Coronary artery (tissue), 2 donors: ENCODE results near the gene SRRT.

Source experiments
- DNase-seq: peaks from one replicate; pipeline ENCODE4 v3.0.0-alpha.2; 2017; ENCODE audit warnings: low spot score
- H3K27ac ChIP-seq, 2 donors: fragments of 200-600 bp; sonication (generic); one replicate each; pipeline ENCODE4 v1.5.1; 2016 to 2019
- H3K4me3 ChIP-seq: fragments of 200-600 bp; sonication (generic); 2 replicates; pipeline ENCODE4 v1.5.1; 2016; ENCODE audit warnings: mild to moderate bottlenecking, moderate library complexity
- CTCF ChIP-seq: fragments of 200-600 bp; sonication (generic); IDR thresholded peaks from one replicate; pipeline ENCODE4 v1.5.1; 2019; ENCODE audit warnings: antibody characterized with exemption

Gene SRRT

GRCh38 chr7:100891568-100892247 lies 16.8 kb downstream of the SRRT start:
- Histone ChIP-seq H3K27ac (no peak overlapping the region), H3K4me3 (peak overlapping the region; percentile 86)
- no peak for TF ChIP-seq CTCF
- DNase-seq, result no peak

- no peak overlapping the region for H3K4me3 ChIP-seq
- no peak overlapping the region for H3K27ac ChIP-seq
- TF ChIP-seq CTCF, result no peak
- no peak for DNase-seq
These were observed 17.7 kb downstream of the SRRT start for GRCh38 chr7:100892364-100893317.

GRCh38 chr7:100893318-100893895 lies 18.5 kb downstream of the SRRT start:
- H3K4me3 ChIP-seq, result no peak overlapping the region
- DNase-seq, result no peak
- no peak for TF ChIP-seq CTCF
- no peak overlapping the region for H3K27ac ChIP-seq

GRCh38 chr7:100893910-100894721 lies 19.2 kb downstream of the SRRT start:
- H3K27ac ChIP-seq, result peak overlapping the region in 1 of 2 donors; percentile 22
- TF ChIP-seq CTCF, result no peak
- H3K4me3 ChIP-seq, result peak overlapping the region; percentile 70
- no peak for DNase-seq

- peak overlapping the region in 1 of 2 donors; percentile 22 for H3K27ac ChIP-seq
- peak overlapping the region; percentile 70 for H3K4me3 ChIP-seq
- no peak for DNase-seq
- TF ChIP-seq CTCF, result peak; percentile 80
These were observed 20.2 kb downstream of the SRRT start for GRCh38 chr7:100894860-100895700.

- TF ChIP-seq CTCF, result no peak
- H3K27ac ChIP-seq, result peak within 1 kb of the TSS in 1 of 2 donors; percentile 37
These were observed 20.7 kb downstream of the SRRT start, which contains the start of gene ACHE for GRCh38 chr7:100895701-100895955. Gene ACHE (minus strand): TSS chr7:100895888. CDS start chr7:100894232, 1,656 bp downstream.

More at GRCh38 chr7:100895701-100895955, 20.7 kb downstream of the SRRT start, which contains the start of gene ACHE:
- DNase-seq, result no peak
- H3K4me3 ChIP-seq, result peak within 1 kb of the TSS; percentile 70
